ENCODE data around the gene SPRR5.

Gene SPRR5, protein sequence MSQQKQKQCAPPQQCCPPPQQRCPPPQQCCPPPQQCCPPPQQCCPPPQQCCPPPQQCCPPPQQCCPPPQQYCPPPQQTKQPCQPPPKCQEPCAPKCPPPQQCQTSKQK

DNA sequence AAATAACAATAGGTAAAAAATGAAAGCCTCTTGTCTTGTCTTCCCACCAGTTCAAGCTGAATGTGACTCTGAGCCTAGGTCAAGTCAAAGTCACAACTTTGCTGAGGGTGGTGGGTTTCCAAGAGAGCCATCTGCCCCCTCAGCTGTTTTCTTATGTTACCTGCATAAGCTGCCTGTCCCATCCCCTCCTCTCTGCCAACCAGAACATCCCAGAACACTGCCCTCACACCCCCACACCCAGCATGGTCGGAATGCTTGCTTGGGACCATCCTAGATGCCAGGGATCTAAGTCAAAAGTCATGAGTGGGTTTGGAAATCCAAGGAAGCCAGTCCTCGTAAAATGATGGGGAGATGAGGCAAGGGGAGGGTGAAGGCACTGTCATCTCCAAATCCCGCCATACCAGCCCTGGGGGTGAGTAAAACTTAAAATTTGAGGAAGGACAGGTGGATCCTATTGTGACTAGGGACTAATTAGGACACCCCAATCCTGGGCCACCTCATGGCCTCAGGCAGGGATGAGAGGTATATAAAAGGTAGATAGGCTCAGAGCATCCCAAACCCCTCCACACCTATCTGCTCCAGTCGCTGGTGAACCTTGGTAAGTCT, at the start of gene SPRR5:
Gene SPRR5 (plus strand): TSS at position 556 of the 606 bp plus-strand sequence. CDS start 1,349 bp downstream, outside the sequence.
- DNase-seq: no peak

DNA sequence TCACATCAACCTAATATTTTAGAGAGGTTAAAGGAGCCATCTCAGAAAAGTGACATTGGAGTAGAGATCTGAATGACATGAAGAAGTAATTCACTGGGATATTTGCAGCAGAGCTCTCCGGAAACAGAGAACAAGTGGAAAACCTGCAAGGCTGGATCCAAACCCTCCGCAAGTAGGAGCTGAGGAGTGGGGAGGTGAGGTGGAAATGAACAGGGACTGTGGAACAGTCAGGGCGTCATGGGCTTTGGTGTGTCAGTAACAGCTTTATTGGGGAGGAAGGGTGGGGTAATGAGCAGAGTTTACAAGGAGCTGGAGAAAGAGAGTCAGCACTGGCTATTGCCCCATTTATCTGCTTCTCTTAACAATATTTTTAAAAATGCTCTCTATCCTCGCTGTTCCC, 48.0 kb upstream of the SPRR5 start:
- DNase-seq: no peak

DNA sequence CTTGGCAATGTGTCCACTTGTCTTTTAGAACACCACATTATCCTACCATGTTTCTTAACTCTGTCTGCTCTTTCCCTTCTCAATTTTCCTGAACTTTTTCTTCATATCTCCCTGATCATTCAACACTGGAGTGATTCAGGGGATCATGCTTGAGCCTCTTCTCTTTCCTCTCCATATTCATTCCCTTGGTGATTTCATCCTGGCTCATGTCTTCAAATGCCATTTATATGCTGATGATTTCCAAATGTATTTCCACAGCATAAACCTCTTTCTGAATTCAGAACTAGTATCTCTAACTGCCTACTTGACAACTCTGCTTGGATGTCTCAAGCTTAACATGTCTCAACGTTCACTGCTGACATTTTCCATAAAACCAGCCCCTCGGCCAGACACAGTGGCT, 47.1 kb upstream of the SPRR5 start:
- DNase-seq: no peak

DNA sequence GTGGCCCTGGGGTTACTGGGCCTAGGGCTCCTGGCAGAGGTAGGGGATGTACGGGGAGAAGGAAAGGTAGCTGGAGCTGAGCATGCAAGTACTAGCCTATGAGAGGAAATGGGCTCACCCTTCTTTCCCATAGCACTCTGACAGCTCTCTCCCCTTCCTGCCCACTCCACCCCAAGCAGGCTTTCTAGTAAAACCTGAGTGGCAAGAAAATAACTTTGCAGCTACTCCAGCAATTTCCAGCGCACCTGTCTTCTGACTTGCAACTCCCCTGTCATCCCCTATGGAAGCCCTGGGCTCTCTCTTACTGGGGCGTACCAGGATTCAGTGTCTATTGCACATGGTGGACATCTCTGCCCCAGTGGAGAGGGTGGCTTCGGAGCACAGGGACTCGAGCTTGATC, 45.4 kb upstream of the SPRR5 start:
- no peak for DNase-seq

DNA sequence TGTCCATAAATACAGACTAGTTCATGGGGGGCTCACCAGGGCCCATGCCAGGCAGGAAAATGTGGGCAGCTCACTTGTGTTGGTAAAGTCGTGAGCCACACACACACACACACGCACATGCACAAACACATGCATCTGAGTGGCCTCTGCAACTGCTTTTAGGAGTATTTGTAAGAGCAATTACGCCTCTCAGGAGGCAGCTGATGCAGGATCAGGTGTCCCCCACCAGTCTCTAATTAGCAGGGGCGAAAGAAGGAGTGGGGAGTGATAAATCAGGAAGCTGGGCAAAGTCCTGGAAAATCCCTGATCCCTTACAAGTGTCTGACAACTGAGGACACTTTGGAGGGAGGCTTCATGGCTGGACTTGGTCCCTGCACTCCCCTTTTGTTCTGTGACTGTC, 44.4 kb upstream of the SPRR5 start:
- DNase-seq: no peak

DNA sequence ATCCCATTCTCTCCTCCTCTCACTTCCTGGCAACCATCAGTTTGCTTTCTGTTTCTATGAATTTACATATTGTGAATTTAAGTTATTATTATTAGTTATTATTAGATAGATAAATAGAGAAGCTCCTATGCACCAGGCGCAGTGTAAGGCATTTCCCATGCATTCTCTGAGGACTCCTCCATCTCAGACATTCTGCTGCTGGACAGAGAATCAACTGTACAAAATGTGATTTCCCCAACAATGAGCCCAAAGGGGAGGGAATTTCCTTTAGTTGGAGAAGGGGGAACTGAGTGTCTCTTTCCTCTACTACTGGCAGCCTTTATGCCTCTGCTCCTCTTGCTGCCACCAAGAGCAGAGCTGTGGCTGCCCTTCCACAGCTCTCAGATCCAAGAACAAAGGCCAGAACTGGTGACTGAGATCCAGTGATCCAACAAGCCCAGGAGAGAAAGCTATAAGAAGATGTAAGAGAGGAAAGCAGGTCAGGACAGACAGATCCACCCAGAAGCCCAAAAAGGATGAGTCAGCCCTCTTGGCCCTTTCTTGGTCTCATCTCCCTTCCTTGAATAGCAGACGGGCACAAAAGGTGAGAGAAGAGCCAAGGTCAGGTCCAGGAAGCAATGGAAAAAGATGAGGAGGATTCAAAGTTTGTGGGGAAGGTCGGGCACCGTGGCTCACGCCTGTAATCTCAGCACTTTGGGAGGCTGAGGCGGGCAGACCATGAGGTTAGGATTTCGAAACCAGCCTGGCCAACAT, 42.1 kb upstream of the SPRR5 start:
- DNase-seq: no peak

DNA sequence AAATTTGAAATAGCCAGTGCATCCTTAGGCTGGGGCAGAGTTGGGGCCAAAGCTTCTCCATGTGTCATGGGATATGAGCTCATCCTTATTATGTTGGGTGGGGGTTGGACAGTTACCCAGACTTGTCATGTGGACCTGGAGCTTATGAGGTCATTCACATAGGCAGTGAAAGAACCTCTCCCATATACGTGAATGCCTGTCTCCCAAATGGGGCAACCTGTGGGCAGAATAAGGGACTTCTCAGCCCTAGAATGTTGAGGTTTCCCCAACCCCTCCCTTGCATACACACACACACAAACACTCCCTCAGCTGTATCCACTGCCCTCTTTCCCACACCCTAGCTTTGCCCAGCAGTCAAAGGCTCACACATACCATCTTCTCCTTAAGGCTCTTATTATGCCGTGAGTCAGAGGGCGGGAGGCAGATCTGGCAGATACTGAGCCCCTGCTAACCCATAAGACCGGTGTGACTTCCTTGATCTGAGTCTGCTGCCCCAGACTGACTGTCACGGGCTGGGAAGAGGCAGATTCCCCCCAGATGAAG, 40.9 kb upstream of the SPRR5 start:
- no peak for DNase-seq

DNA sequence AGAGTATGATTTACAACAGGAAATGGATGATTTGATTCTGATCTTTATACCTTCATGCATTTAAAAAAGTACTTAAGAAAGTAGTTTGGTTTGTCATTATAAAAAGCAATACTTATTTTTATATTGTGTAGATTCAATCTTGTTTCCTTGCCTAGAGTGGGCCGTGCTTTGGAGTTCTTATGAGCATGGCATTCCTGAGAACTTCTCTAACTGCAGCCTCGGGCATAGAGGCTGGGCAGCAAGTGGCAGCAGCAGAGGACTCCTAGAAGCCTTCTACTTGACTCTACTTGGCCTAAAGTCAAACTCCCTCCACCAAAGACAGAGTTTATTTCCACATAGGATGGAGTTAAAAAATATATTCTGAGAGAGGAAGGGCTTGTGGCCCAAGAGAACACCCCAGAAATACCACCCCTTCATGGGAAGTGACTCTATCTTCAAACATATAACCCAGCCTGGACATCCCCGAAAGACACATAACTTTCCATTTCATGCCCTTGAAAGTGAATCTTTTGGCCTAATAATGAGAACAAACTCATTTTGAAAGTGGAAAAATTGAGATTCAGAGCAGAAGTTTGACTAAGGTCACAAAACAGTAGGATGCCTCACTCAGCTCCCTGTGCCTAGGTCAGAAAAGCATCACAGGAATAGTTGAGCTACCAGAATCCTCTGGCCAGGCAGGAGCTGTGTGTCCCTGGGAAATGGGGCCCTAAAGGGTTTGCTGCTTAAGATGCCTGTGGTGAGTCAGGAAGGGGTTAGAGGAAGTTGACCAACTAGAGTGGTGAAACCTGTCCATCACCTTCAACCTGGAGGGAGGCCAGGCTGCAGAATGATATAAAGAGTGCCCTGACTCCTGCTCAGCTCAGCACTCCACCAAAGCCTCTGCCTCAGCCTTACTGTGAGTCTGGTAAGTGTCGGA, 39.1 kb upstream of the SPRR5 start, which contains the start of gene IVL:
Gene IVL (plus strand): TSS at position 861 of the 916 bp plus-strand sequence. CDS start 1,252 bp downstream, outside the sequence.
- DNase-seq: no peak

DNA sequence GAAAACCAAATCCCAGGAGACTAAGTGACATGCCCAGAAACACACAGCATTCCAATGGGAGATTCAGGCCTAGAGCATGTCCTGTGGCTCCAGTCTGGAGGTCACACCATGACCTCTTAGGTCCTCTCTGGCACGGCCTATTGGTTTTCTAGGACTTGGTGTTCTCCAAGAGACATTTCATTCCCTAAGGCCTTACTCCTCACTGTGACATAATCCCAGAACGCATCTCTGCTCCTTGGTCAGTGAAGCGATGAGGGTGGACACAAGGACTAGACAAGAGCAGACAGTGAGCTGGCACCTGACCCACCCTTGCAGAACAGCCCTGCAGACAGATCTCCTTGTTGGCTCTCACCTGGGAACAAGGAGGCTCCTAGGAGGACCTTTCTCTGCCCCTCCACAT, 37.8 kb upstream of the SPRR5 start:
- no peak for DNase-seq

DNA sequence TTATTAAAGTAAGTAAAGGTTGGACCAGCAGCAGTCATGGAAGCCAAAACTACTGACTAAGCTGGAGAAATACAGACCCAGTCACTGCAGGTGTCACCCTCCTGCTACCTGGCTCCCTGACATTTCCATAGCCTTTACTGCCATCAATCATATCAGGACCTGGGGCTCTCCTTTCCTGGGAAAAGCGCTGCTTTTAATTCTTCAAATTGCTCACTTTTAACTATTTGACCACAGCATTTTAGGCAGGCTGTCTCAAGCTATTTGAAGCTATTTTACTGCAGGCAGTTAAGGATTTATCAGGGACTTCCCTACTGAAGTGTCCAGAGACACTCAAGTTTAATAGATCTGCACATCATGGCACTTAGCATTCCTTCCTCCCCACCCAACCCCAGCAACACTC, 34.5 kb upstream of the SPRR5 start:
- no peak for DNase-seq

DNA sequence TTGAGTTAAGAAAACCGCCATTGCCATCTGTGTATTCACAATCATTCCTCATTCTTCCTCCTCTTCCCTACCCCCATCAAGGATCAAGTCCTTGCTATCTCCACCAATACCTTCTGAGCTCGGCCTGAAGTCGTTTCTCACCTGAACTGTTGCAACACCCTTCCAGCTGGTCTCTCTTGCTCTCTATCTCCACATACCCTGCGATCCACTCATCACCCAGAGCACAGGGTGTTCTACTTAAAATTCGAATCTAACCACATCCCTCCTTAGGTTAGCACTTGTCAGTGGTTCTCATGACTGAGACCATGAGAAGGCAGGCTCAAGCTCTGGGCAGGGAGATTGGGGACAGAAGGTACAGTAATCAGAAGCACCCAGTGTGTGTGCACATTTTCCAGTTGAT, 34.1 kb upstream of the SPRR5 start:
- DNase-seq: no peak

DNA sequence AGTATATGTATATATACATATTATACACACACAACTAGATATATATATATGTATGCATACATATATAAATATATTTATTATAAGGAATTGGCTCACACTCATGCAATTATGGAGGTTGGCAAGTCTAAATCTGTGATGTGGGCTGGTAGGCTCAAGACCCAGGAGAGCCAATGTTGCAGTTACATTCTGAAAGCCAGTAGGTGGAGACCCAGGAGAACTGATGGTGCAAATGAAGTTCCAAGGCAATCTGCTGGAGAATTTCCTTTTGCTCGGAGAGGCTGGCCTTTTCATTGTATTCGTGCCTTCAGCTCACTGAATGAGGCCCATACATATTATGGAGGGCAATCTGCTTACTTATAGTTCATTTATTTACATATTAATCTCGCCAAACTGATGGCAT, 29.2 kb upstream of the SPRR5 start:
- DNase-seq: no peak

DNA sequence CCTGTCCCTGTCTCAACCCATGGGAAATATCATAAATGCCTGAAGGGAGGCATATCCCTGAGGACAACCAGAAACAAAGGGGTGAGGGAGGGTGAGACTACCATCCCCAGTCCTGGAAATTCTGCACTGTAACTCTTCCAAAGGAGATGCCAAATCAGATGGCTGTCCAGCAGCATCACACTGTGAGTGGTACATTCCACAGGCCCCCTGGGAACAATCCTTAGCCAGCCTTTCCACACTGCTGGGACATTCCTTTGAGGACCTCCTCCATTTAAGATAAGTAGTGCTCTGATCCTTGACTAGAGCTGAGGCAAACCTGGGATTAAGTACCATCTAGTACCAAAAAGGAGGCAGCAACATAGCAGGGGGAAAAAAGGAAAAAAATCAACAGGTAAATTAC, 27.9 kb upstream of the SPRR5 start:
- no peak for DNase-seq

DNA sequence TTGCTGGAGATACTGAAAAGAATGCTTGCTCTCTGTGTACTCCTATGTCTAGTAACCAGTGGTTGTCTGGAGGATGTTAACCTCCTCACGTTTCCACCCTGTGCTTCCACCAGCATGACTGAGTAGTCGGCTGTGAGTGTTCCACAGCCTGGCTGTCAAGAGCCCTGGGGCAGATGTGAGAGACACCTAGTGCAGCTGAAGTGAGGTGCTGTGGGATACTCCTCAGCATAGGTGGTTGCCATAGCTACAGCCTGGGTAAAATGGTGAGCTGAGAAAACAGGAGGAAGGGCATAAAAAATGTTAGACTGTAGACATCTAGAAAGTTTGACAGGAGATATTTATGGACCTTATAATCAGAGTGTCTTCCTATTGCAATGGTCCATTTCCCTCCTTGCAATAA, 22.8 kb upstream of the SPRR5 start:
- no peak for DNase-seq

DNA sequence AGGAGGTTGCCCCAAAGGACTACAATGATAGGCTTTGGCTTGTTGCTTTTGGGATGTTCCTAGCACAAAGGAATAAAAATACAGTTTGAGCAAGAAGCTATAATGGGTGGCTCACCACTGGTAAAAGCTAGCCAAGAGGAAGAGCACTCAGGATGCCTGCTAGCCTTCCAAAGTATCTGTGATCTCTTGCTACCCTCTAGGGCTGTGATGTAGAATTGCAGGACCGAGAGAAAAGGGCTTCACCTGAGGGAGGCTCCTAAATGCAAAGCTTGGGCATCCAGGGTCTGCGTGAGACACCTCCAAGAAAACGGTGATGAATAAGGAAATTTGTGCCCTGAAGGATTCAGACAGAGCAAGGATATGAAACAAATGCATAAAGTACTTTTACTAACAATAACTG, 20.9 kb upstream of the SPRR5 start:
- DNase-seq: no peak

DNA sequence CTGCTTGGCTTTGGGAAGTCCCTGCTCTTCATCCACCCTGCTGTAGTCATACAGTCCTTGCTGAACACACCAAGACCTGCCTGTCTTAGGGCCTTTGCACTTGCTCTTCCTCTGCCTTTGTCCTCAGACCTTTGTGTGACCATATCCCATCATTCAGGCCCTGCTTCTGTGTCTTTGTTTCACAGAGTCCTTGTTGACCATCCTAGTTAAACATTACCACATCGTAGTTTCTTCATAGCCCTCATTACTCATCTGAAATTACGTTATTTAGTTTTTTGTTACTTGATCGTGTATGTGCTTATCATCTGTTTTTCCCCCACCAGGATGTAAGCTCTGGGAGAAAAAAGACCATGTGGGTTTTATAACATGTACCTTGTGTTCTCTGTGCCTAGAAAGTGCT, 18.3 kb upstream of the SPRR5 start:
- DNase-seq: no peak

DNA sequence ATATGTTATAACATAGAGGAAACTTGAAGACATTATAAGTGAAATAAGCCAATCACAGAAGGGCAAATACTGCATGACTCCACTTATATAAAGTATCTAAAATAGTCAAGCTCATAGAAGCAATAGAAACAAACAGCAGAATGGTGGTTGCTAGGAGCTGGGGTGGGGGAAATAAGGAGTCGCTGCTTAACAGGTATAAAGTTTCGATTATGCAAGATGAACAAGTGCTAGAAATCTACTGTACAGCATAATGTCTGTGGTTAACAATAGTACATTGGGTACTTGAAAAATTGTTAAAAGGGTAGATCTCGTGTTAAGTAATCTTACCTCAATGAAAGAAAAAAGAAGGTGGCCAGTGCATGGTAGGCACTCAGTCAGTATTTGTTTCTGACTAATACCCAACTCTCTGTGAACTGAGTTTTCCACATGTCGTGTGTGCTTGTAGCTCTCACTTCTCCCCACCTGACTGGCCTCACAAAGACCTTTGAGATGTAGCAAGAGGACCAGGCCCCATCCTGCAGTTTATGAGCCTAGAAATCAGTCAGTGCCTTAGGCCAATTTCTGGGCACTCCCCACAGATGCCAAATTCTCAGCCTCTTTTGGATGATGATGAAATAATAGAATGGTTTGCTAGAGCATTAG, 14.7 kb upstream of the SPRR5 start:
- no peak for DNase-seq

DNA sequence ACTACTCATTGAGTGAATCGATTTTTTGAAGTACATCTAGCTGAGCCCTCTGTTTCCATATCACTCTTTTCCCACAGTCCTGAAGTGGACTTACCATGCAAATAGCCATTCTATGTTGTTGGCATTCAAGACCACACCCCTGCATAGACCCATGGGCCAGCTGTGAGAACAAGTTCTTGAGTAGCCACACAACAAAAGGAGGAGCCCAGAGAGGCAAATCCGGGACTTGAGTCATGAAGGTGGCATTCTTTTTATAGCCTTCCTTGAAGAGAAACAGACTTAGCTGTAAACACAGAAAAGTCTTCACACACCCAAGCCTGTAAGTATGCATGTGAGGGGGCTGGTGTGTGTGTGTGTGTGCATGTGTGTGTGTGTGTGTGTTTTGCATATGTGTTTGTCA, 13.8 kb upstream of the SPRR5 start:
- no peak for DNase-seq

DNA sequence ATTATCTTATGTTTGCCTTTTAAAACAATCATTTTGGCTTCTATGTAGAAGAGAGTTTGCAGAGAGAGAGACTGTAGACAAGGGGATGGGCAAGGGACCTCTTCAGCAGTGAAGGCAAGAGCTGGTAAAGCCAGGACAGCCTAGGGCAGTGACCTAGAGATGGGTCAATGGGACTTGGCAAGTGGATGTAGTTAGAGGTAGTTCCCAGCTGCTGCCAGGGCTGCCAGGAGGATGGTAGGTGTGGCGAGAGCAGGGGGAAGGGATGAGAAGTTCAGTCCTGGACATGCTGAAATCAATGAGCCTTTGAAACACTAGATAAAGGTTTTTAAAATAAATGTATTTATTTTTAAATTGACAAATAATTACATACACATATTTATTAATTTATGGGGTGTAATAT, 6.4 kb upstream of the SPRR5 start:
- no peak for DNase-seq

DNA sequence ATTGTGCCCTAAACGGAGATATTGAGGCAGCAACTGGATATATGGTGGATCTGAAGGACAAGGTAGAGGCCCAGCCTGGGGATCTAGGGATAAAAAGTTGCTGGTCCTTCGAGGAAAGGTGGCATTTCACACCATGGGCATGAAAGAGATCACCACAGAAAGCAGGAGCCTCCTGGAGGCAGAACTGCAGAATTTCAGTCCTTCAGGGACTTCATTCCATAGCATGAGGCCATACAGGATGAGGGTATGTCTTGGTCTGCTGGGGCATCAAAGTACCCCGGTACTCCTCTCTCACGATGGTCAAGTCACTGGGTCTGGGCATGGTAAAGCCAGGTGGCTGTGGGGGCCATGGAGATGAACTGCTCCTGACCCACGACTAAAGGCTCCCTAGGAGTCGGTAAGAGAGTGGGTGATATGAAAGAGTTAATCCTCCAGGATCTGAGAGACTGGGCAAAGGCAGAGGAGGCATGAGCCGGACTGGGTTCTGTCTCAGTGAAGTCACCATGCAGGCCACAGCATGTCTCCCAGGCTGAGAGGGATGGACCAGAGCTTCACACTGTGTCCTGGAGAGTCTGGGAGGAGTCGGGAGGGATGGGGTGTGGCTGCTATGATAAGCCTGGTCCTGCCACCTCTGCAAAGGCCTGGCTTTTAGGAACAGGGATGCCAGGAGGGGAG, 5.8 kb upstream of the SPRR5 start:
- DNase-seq: no peak

DNA sequence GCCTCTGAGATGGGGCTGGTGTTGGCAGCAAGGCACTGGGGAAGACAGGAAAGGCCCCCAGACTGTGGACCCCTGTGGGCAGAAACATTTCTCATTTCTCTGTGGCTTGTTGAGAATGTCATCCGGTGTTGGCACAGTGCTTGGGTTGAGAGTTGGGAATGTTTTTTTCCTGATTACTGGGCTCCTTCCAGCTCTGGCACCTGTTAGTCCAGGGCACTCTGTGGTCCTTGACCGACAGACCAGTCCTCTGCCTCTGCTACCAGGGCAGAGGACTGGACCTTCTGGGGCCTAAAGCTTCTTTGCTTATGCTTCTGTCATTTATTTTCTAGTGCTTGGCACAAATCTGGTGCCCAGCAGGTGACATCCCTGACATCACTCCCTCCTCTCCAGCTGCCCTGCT, 4.8 kb upstream of the SPRR5 start:
- DNase-seq: no peak

DNA sequence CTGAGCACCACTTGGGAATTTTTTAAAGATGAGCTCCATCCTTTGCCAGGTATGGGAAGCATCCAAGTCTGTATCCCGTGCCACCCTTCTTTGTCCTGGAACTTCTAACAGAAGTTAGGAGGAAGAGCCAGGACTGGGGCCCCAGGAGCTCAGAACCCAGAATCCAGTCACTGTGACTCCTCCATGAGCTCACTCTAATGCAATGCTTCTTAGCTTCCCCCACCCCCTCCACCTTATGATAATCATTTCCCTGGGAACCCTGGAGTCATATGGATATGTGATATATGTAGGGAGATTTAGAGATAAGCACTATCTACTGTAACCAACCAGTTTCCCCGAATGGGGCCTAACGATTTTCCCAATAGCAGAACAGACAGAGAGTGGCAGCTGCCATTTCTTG, 758 bp upstream of the SPRR5 start:
- DNase-seq: no peak

Data from NCI-H1092 (cell line).